ENCODE data around the gene ASIC4. TPM values are rescaled to one million over a fixed set of nuclear protein-coding genes. Genes with fewer than 3 reads are reported as not detected.

Gene ASIC4
- total and polyA plus RNA-seq, 2 of the 8 experiments (the other 6 are each of a cell fraction or from before 2014, with no cell fraction given), result 0.12 to 0.22 TPM

- TF ChIP-seq CBX5 (IDR thresholded peaks at IDR 0.05; ENCODE audit: low read depth, low read length), result no peak
- TF ChIP-seq CHD1 (IDR thresholded peaks at IDR 0.05; ENCODE audit: low read depth, low read length), result no peak
- peak; percentile 77; the same call in 1 of the 2 replicates for TF ChIP-seq MAFK (IDR thresholded peaks at IDR 0.05; ENCODE audit: low read depth, low read length)
- no peak for TF ChIP-seq KDM1A (IDR thresholded peaks at IDR 0.05; ENCODE audit: borderline replicate concordance, low read length)
- no peak for TF ChIP-seq TEAD4 (IDR thresholded peaks at IDR 0.05; ENCODE audit: low read depth, low read length)
- no peak for TF ChIP-seq ZNF274 (IDR thresholded peaks at IDR 0.05; ENCODE audit: borderline replicate concordance, extremely low read depth, low read length)
- no peak for TF ChIP-seq EP300 (IDR thresholded peaks at IDR 0.05; ENCODE audit: borderline replicate concordance in 1 of 2, low read depth in 2 of 2, low read length in 2 of 2)
- no peak for TF ChIP-seq CREB1 (IDR thresholded peaks at IDR 0.05)
- no peak for TF ChIP-seq KDM5A (IDR thresholded peaks at IDR 0.05; ENCODE audit: low read length)
- TF ChIP-seq SP1 (IDR thresholded peaks at IDR 0.05; ENCODE audit: low read depth, low read length), result peak; percentile 58; the same call in 1 of the 2 replicates
- TF ChIP-seq KDM4A (IDR thresholded peaks at IDR 0.05; ENCODE audit: low read depth, low read length, severe bottlenecking), result no peak
- no peak for TF ChIP-seq BRCA1 (IDR thresholded peaks at IDR 0.05; ENCODE audit: low read depth, low read length)
- TF ChIP-seq CBX8 (IDR thresholded peaks at IDR 0.05; ENCODE audit: borderline replicate concordance, low read depth, low read length), result no peak
- no peak for TF ChIP-seq SP2 (IDR thresholded peaks at IDR 0.05; ENCODE audit: low read length)
- 0 out of 2 replicates have a peak, but pooled peaks have one; percentile 45 for TF ChIP-seq TCF12 (IDR thresholded peaks at IDR 0.05; ENCODE audit: low read depth, low read length)
- TF ChIP-seq CEBPB (IDR thresholded peaks at IDR 0.05; ENCODE audit: low read depth, low read length), result no peak
- no peak for TF ChIP-seq HDAC2 (IDR thresholded peaks at IDR 0.05; ENCODE audit: borderline replicate concordance in 1 of 2, low read depth in 2 of 2, low read length in 2 of 2)
- no peak for TF ChIP-seq SAP30 (IDR thresholded peaks at IDR 0.05; ENCODE audit: insufficient read depth, insufficient replicate concordance, low read length)
- TF ChIP-seq ATF2 (IDR thresholded peaks at IDR 0.05; ENCODE audit: low read length), result no peak
- TF ChIP-seq GABPA (IDR thresholded peaks at IDR 0.05; ENCODE audit: borderline replicate concordance, insufficient read depth, low read length), result peak; percentile 54; the same call in 1 of the 2 replicates
- peak; percentile 37 for TF ChIP-seq ASH2L (IDR thresholded peaks at IDR 0.05; ENCODE audit: low read length)
- TF ChIP-seq RAD21 (IDR thresholded peaks at IDR 0.05 in 1 of 2, conservative IDR thresholded peaks at IDR 0.05 in 1 of 2; ENCODE audit: low read depth in 2 of 2, low read length in 2 of 2), result no peak
- TF ChIP-seq SP4 (IDR thresholded peaks at IDR 0.05; ENCODE audit: low read length), result no peak
- no peak for TF ChIP-seq RXRA (IDR thresholded peaks at IDR 0.05; ENCODE audit: insufficient read depth, low read depth, low read length)
Observed at GRCh38 chr2:219486380-219486959, 27.8 kb upstream of the ASIC4 start (continued).
